Left lung (tissue), 10 donors: ENCODE data around the gene MS4A15. TPM values are rescaled to one million over a fixed set of nuclear protein-coding genes. Genes with fewer than 3 reads are reported as not detected.

Experiments used
- ATAC-seq: fragments of 200-7000 bp; cut with Tn5 transposase; one replicate; pipeline ENCODE4 v1.9.1; 2020; ENCODE audit warnings: moderate library complexity
- DNase-seq, 4 donors: peaks; one replicate each; pipeline ENCODE4 v3.0.0-alpha.2; 2013 to 2020
- H3K27ac ChIP-seq, 2 donors: fragments of 200-600 bp; sonication (generic) in 1 of 2; one replicate each; pipeline versions ENCODE4 v1.5.0 to v1.8.0; 2020 to 2021
- H3K27me3 ChIP-seq, 2 donors: fragments of 200-600 bp; sonication (generic) in 1 of 2; one replicate each; pipeline versions ENCODE4 v1.5.0 to v1.8.0; 2020 to 2021
- H3K36me3 ChIP-seq, 2 donors: fragments of 200-600 bp; sonication (generic) in 1 of 2; one replicate each; pipeline versions ENCODE4 v1.5.0 to v1.8.0; 2020 to 2021
- H3K4me1 ChIP-seq, 2 donors: fragments of 200-600 bp; one replicate each; pipeline ENCODE4 v1.8.0; 2021
- H3K4me3 ChIP-seq, 2 donors: fragments of 200-600 bp; sonication (generic) in 1 of 2; one replicate each; pipeline versions ENCODE4 v1.5.0 to v1.8.0; 2020 to 2021; ENCODE audit warnings: mild to moderate bottlenecking in 1 of 2
- H3K9me3 ChIP-seq, 2 donors: fragments of 200-600 bp; sonication (generic) in 1 of 2; one replicate each; pipeline versions ENCODE4 v1.5.0 to v1.8.0; 2020 to 2021
- CTCF ChIP-seq, 2 donors: fragments of 200-600 bp; sonication (generic) in 1 of 2; IDR thresholded peaks; one replicate each; pipeline versions ENCODE4 v1.5.0 to v1.8.0; 2021; ENCODE audit warnings: antibody characterized with exemption in 2 of 2
- intact Hi-C, 2 donors: fragments of 100-400 bp; cut with DNase I; formaldehyde crosslinking; loops; one replicate each; pipeline versions ENCODE4 v1.11.2 to v1.14.2; 2022
- polyA plus RNA-seq, 6 donors: library from polyadenylated mRNA; unstranded; fragments of 120-200 nt; gene quantifications; one replicate each; pipeline ENCODE4 v1.2.1, GENCODE V29; 2013; ENCODE audit not compliant: insufficient read length in 6 of 6
- total RNA-seq, 2 donors: library from RNA; stranded (reverse); fragmentation: NEBNext Ultra II Directional; extraction: Animal tissue kit (Norgen Biotek cat#: 25700); gene quantifications; one replicate each; pipeline ENCODE4 v1.2.1, GENCODE V29; 2021
- donor health status: DM: no; HTN: yes; CAD: no.
- donor health status: DM: no; HTN: no; CAD: no.

The MS4A15 gene
- total and polyA plus RNA-seq, 8 donors = 8.7 to 13.4 TPM; not detected in 6

- H3K4me3 ChIP-seq = no peak overlapping the region
- no peaks in the 10 kb centered on the region for H3K4me1 ChIP-seq
- TF ChIP-seq CTCF (IDR thresholded peaks at IDR 0.05) = no peak
- no peaks in the 10 kb centered on the region for H3K9me3 ChIP-seq
- ATAC-seq = no peak
- H3K27ac ChIP-seq = no peak overlapping the region
- no peaks in the 10 kb centered on the region for H3K36me3 ChIP-seq
- DNase-seq = no peak
- intact Hi-C loops = no loop called here
- peaks cover 0 to 23% of the 10 kb centered on the region in 2 donors for H3K27me3 ChIP-seq
Measured at GRCh38 chr11:60798631-60799030, 42.0 kb downstream of the MS4A15 start.

- DNase-seq (no peak), ATAC-seq (no peak)
- Histone ChIP-seq H3K27me3 (peaks cover 0 to 23% of the 10 kb centered on the region in 2 donors), H3K36me3 (no peaks in the 10 kb centered on the region), H3K27ac (no peak overlapping the region), H3K9me3 (no peaks in the 10 kb centered on the region), H3K4me1 (no peaks in the 10 kb centered on the region), H3K4me3 (no peak overlapping the region)
- intact Hi-C loops = no loop called here
- no peak for TF ChIP-seq CTCF (IDR thresholded peaks at IDR 0.05)
Measured at GRCh38 chr11:60801194-60801593, 44.5 kb downstream of the MS4A15 start.

- no peak for TF ChIP-seq CTCF (IDR thresholded peaks at IDR 0.05)
- no peaks in the 10 kb centered on the region for H3K9me3 ChIP-seq
- H3K27me3 ChIP-seq = peaks cover 0 to 22% of the 10 kb centered on the region in 2 donors
- no peaks in the 10 kb centered on the region for H3K36me3 ChIP-seq
- intact Hi-C loops = no loop called here
- no peak overlapping the region for H3K27ac ChIP-seq
- DNase-seq = no peak
- H3K4me3 ChIP-seq = no peak overlapping the region
- H3K4me1 ChIP-seq = no peaks in the 10 kb centered on the region
- no peak for ATAC-seq
Measured at GRCh38 chr11:60803273-60803936, 46.7 kb downstream of the MS4A15 start.

- H3K4me3 ChIP-seq = no peak overlapping the region
Measured at GRCh38 chr11:60809249-60809648, 52.6 kb downstream of the MS4A15 start.

GRCh38 chr11:60809691-60810090 lies 53.0 kb downstream of the MS4A15 start:
- ATAC-seq (no peak), DNase-seq (no peak)
- Histone ChIP-seq H3K27me3 (peaks cover 4 to 39% of the 10 kb centered on the region in 2 donors), H3K4me1 (no peaks in the 10 kb centered on the region), H3K27ac (no peak overlapping the region), H3K4me3 (no peak overlapping the region), H3K9me3 (no peaks in the 10 kb centered on the region), H3K36me3 (no peaks in the 10 kb centered on the region)
- TF ChIP-seq CTCF (IDR thresholded peaks at IDR 0.05) = no peak
- intact Hi-C loops = no loop called here

More at GRCh38 chr11:60809249-60809648, 52.6 kb downstream of the MS4A15 start:
- ATAC-seq = no peak
- DNase-seq = no peak
- Histone ChIP-seq H3K27me3 (peaks cover 4 to 39% of the 10 kb centered on the region in 2 donors), H3K36me3 (no peaks in the 10 kb centered on the region), H3K27ac (no peak overlapping the region), H3K4me1 (no peaks in the 10 kb centered on the region), H3K9me3 (no peaks in the 10 kb centered on the region)
- intact Hi-C loops = no loop called here
- no peak for TF ChIP-seq CTCF (IDR thresholded peaks at IDR 0.05)
